Nephron (organoid): ENCODE data around the gene TMCO4.

ENCODE experiments used
- H3K27ac Mint-ChIP-seq, 3 experiments: 2 replicates each; pipeline ENCODE4 v1.8.0; 2020; ENCODE audit warnings: mixed read lengths in 3 of 3, mild to moderate bottlenecking in 2 of 3, moderate library complexity in 1 of 3
- H3K27me3 Mint-ChIP-seq: 2 replicates; pipeline ENCODE4 v1.8.0; 2021; ENCODE audit warnings: low read depth, mild to moderate bottlenecking, moderate library complexity, mixed read lengths
- H3K36me3 Mint-ChIP-seq: 2 replicates; pipeline ENCODE4 v1.8.0; 2020; ENCODE audit warnings: low read depth, mixed read lengths
- H3K4me1 Mint-ChIP-seq: 2 replicates; pipeline ENCODE4 v1.8.0; 2020; ENCODE audit warnings: mixed read lengths
- H3K4me3 Mint-ChIP-seq, 3 experiments: 2 replicates each; pipeline ENCODE4 v1.8.0; 2020; ENCODE audit warnings: mild to moderate bottlenecking in 3 of 3, mixed read lengths in 3 of 3, moderate library complexity in 2 of 3
- H3K9me3 Mint-ChIP-seq: 2 replicates; pipeline ENCODE4 v1.8.0; 2020; ENCODE audit warnings: mixed read lengths
- TF ChIP-seq, protein P1 (sequence below), 3 experiments: fragments of 200-600 bp; sonication (generic); IDR thresholded peaks; one replicate each; pipeline ENCODE4 v1.5.0; 2021; ENCODE audit warnings: antibody characterized with exemption in 3 of 3; ENCODE audit not compliant: unreplicated experiment in 3 of 3

The TMCO4 gene

DNA sequence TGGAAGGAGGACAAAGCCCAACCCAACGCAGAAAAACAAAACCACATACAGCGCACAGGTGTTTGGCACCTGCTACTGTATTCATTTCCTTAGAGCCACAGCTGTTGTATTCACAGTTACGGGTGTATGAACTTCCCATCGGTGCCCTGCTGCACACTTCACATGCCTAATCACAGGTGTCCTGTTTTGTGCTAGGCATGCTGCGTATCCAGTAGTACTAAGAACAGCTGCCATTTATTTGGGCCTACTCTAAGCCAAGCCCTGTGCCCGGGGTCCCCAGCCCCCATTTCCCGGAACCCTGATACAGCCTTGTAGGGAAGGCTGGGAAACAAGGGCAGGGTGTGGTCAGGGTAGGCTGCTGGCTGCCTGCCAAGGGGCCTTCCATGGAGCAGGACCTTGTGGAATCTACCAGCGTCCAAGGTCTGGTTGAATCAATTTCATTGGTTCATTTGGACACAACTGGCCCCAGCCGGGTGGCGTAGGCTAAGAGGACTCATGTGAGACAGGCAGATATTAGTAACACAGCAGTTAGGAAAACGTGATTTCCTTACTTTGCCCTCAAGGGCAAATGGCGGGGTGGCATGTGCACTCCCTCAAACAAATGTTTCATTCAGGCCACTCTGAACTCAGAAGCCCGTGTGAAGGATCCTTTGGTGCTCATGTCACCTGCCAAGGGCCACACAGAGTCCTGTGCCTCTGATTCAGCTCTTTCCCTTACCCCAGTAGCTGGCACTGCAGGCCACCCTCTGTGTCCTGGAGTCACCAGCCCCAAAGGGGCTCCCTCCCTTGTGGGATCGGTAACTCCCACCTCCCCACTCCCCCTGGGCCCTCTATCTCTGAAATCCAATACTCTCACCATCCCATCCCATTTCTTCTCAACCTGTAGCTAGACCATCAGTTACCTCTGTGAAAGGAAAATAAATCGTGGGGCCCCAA lies 16.4 kb upstream of the TMCO4 start:
- Mint-ChIP-seq H3K27ac (peak overlapping the region; percentile 70 to 75 (median 73)), H3K9me3 (peaks cover under 1% of the 10 kb centered on the region), H3K36me3 (no peaks in the 10 kb centered on the region), H3K4me1 (peaks cover 37% of the 10 kb centered on the region), H3K4me3 (peak overlapping the region in 1 of 3 experiments; percentile 47), H3K27me3 (peaks cover 5% of the 10 kb centered on the region)
- TF ChIP-seq, protein P1, sequence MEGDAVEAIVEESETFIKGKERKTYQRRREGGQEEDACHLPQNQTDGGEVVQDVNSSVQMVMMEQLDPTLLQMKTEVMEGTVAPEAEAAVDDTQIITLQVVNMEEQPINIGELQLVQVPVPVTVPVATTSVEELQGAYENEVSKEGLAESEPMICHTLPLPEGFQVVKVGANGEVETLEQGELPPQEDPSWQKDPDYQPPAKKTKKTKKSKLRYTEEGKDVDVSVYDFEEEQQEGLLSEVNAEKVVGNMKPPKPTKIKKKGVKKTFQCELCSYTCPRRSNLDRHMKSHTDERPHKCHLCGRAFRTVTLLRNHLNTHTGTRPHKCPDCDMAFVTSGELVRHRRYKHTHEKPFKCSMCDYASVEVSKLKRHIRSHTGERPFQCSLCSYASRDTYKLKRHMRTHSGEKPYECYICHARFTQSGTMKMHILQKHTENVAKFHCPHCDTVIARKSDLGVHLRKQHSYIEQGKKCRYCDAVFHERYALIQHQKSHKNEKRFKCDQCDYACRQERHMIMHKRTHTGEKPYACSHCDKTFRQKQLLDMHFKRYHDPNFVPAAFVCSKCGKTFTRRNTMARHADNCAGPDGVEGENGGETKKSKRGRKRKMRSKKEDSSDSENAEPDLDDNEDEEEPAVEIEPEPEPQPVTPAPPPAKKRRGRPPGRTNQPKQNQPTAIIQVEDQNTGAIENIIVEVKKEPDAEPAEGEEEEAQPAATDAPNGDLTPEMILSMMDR (IDR thresholded peaks at IDR 0.05; ENCODE audit: unreplicated experiment in 3 of 3): no peak

- H3K4me1 Mint-ChIP-seq: peaks cover 37% of the 10 kb centered on the region
- no peak within 1 kb of the TSS for H3K4me3 Mint-ChIP-seq
- H3K27me3 Mint-ChIP-seq: peaks cover 5% of the 10 kb centered on the region
- peak within 1 kb of the TSS; percentile 70 to 82 (median 73) for H3K27ac Mint-ChIP-seq
- H3K36me3 Mint-ChIP-seq: no peaks in the 10 kb centered on the region
- TF ChIP-seq, protein P1 (IDR thresholded peaks at IDR 0.05; ENCODE audit: unreplicated experiment in 3 of 3): no peak
- H3K9me3 Mint-ChIP-seq: peaks cover 2% of the 10 kb centered on the region
These were observed 15.2 kb upstream of the TMCO4 start, which contains the start of gene RNF186 for GRCh38 chr1:19814681-19815503. TSS of gene RNF186 (minus strand) at chr1:19815283. CDS start at chr1:19815101, 182 bp downstream.

DNA sequence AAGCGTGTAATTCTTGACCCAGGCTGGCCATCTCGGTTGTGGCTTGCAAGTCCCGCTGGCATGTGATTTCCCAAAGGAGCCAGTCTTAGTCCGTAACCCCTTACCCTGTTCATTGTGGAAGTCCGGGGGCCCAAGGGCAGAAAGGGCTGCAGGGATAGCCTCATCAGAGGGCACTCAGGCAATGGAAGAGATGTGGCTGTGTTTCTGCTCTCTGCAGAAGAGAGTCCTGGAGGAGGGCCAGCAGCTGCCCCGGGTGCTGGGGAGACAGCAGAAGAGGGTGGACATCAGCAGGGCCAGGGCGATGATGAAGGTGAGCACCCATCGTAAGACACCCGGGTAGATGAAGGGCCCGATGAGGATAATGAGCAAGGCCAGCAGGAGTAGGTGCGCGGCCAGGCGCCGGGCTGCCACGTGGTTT lies 14.5 kb upstream of the TMCO4 start:
- Mint-ChIP-seq H3K36me3 (no peaks in the 10 kb centered on the region), H3K27ac (peak overlapping the region; percentile 62 to 82 (median 67)), H3K27me3 (peaks cover 5% of the 10 kb centered on the region), H3K4me3 (no peak overlapping the region), H3K9me3 (peaks cover 4% of the 10 kb centered on the region), H3K4me1 (peaks cover 37% of the 10 kb centered on the region)
- TF ChIP-seq, protein P1 (IDR thresholded peaks at IDR 0.05; ENCODE audit: unreplicated experiment in 3 of 3): no peak

DNA sequence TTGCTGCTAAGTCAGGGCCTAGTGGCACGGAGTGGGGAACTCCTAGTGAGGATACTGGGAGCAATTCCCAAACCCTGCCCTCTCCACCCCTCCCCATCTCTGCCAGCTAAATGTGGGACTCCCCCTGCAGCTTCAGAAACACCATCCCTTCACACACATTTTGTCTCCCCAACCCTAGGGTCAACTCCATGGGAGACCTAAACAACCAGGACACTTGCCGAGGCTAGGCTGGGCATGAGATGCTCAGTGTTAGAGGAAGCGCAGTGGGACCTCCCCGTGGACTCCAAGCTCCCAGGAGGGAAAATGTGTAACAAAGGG lies 13.9 kb upstream of the TMCO4 start:
- peaks cover 5% of the 10 kb centered on the region for H3K27me3 Mint-ChIP-seq
- no peak overlapping the region for H3K4me3 Mint-ChIP-seq

GRCh38 chr1:19812875-19813642 lies 13.3 kb upstream of the TMCO4 start:
- Mint-ChIP-seq H3K36me3 (no peaks in the 10 kb centered on the region), H3K27me3 (peaks cover 5% of the 10 kb centered on the region), H3K4me3 (no peak overlapping the region), H3K9me3 (peaks cover 7% of the 10 kb centered on the region), H3K4me1 (peaks cover 37% of the 10 kb centered on the region), H3K27ac (peak overlapping the region in 1 of 3 experiments; percentile 3)
- TF ChIP-seq, protein P1 (IDR thresholded peaks at IDR 0.05; ENCODE audit: unreplicated experiment in 3 of 3): no peak

More for the DNA sequence above, 13.9 kb upstream of the TMCO4 start:
- Mint-ChIP-seq H3K4me1 (peaks cover 37% of the 10 kb centered on the region), H3K27ac (peak overlapping the region in 2 of 3 experiments; percentile 62 to 67), H3K36me3 (no peaks in the 10 kb centered on the region), H3K9me3 (peaks cover 7% of the 10 kb centered on the region)
- TF ChIP-seq, protein P1 (IDR thresholded peaks at IDR 0.05; ENCODE audit: unreplicated experiment in 3 of 3): no peak
